HepG2 (cell line): ENCODE measurements around the gene MTR. TPM values are rescaled to one million over a fixed set of nuclear protein-coding genes. Genes with fewer than 3 reads are reported as not detected.

Experiments used
- AKNA ChIP-seq: sonication (generic); formaldehyde crosslinking; IDR thresholded peaks from 2 replicates; pipeline ENCODE4 v1.4.0; 2020; ENCODE audit warnings: missing genetic modification reagents, borderline replicate concordance
- ATF2 ChIP-seq: sonication (generic); formaldehyde crosslinking; IDR thresholded peaks from 2 replicates; pipeline ENCODE4 v1.4.0; 2020; ENCODE audit warnings: missing genetic modification reagents
- HINFP ChIP-seq: sonication (generic); formaldehyde crosslinking; IDR thresholded peaks from 2 replicates; pipeline ENCODE4 v1.4.0; 2020; ENCODE audit warnings: low read depth, mild to moderate bottlenecking, missing genetic modification reagents
- HMG20B ChIP-seq: conservative IDR thresholded peaks from 2 replicates; pipeline ENCODE4 v1.6.1; 2016; ENCODE audit warnings: missing genetic modification reagents, missing compliant biosample characterization
- HOMEZ ChIP-seq: IDR thresholded peaks from 2 replicates; pipeline ENCODE4 v1.6.1; 2016; ENCODE audit warnings: low read depth
- IRF2 ChIP-seq: IDR thresholded peaks from 2 replicates; pipeline ENCODE4 v1.6.1; 2018; ENCODE audit warnings: missing genetic modification reagents, missing compliant biosample characterization
- MAX ChIP-seq: IDR thresholded peaks from 2 replicates; pipeline ENCODE4 v1.6.1; 2012; ENCODE audit warnings: inconsistent platforms
- MED13 ChIP-seq: sonication (generic); formaldehyde crosslinking; IDR thresholded peaks from 2 replicates; pipeline ENCODE4 v1.5.0; 2020; ENCODE audit warnings: missing genetic modification reagents
- SIN3A ChIP-seq: IDR thresholded peaks from 2 replicates; pipeline ENCODE4 v1.6.1; 2011; ENCODE audit warnings: low read depth, mild to moderate bottlenecking, control low read depth, low read length, borderline replicate concordance
- THAP11 ChIP-seq: IDR thresholded peaks from 2 replicates; pipeline ENCODE4 v1.6.1; 2016; ENCODE audit warnings: missing biosample characterization, missing genetic modification reagents
- ZBTB33 ChIP-seq: sonication (generic); formaldehyde crosslinking; IDR thresholded peaks from 2 replicates; pipeline ENCODE4 v1.4.0; 2020; ENCODE audit warnings: missing genetic modification reagents
- ZNF605 ChIP-seq: sonication (generic); formaldehyde crosslinking; IDR thresholded peaks from 2 replicates; pipeline ENCODE4 v1.8.0; 2022; ENCODE audit warnings: mild to moderate bottlenecking, missing genetic modification reagents
- ZNF652 ChIP-seq: IDR thresholded peaks from 2 replicates; pipeline ENCODE4 v1.6.1; 2016; ENCODE audit warnings: low read depth, borderline replicate concordance
- ZNF788 ChIP-seq: sonication (generic); formaldehyde crosslinking; IDR thresholded peaks from 2 replicates; pipeline ENCODE4 v1.5.0; 2020; ENCODE audit warnings: mild to moderate bottlenecking, missing genetic modification reagents, borderline replicate concordance
- ZSCAN25 ChIP-seq: sonication (generic); formaldehyde crosslinking; IDR thresholded peaks from 2 replicates; pipeline ENCODE4 v1.8.0; 2022; ENCODE audit warnings: mild to moderate bottlenecking, missing genetic modification reagents
- polyA plus RNA-seq, 8 experiments: library from polyadenylated mRNA; depleted of rRNA in 3 of 8; stranded (reverse) in 7 of 8; unstranded in 1 of 8; fragments of >200 nt; fragmentation: Illumina TruSeq in 4 of 8; extraction: Trizol in 4 of 8; gene quantifications; 2 replicates each; pipeline versions ENCODE4 v1.2.1 to v1.2.3, GENCODE V29; 2011 to 2016; ENCODE audit warnings: low read depth in 4 of 8, missing spikeins in 1 of 8, mixed read lengths in 1 of 8; ENCODE audit not compliant: insufficient read depth in 1 of 8
- total RNA-seq, 5 experiments: library from RNA; depleted of rRNA; stranded (reverse); fragments of >200 nt; fragmentation: Illumina TruSeq; extraction: Trizol; gene quantifications; 2 replicates each; pipeline ENCODE4 v1.2.3, GENCODE V29; 2016; ENCODE audit warnings: low read depth in 1 of 5

MTR gene
- total and polyA plus RNA-seq, 2 of the 13 experiments (the other 11 are each of a cell fraction or from before 2014, with no cell fraction given): 16.3 to 36.1 TPM

GRCh38 chr1:236844499-236845271, 49.6 kb downstream of the MTR start (continued):
- 0 out of 2 replicates have a peak, but pooled peaks have one; percentile 53 for TF ChIP-seq AKNA
- TF ChIP-seq IRF2 (CRISPR knock-in tag): peak; percentile 35; the same call in 1 of the 2 replicates
- TF ChIP-seq ZNF605 (CRISPR knock-in tag): peak; percentile 67; the same call in 1 of the 2 replicates
- TF ChIP-seq MAX: peak; percentile 57
- no peak for TF ChIP-seq ZBTB33
- peak; percentile 29; the same call in 1 of the 2 replicates for TF ChIP-seq ZNF652 (CRISPR knock-in tag)
- 0 out of 2 replicates have a peak, but pooled peaks have one; percentile 29 for TF ChIP-seq HMG20B (CRISPR knock-in tag)
- TF ChIP-seq MED13 (CRISPR knock-in tag): no peak
- peak; percentile 48; the same call in 1 of the 2 replicates for TF ChIP-seq THAP11
- TF ChIP-seq ATF2 (CRISPR knock-in tag): 0 out of 2 replicates have a peak, but pooled peaks have one; percentile 33
- 0 out of 2 replicates have a peak, but pooled peaks have one; percentile 49 for TF ChIP-seq HINFP (CRISPR knock-in tag)
- TF ChIP-seq HOMEZ (CRISPR knock-in tag): peak; percentile 32; the same call in 1 of the 2 replicates
- peak; percentile 47; the same call in 1 of the 2 replicates for TF ChIP-seq ZNF788 (CRISPR knock-in tag)
- no peak for TF ChIP-seq ZSCAN25 (CRISPR knock-in tag)
- TF ChIP-seq SIN3A: 0 out of 2 replicates have a peak, but pooled peaks have one; percentile 34
